Measurements from ENCODE around the gene CCDC3. TPM values are rescaled to one million over a fixed set of nuclear protein-coding genes. Genes with fewer than 3 reads are reported as not detected.

The CCDC3 gene
- total and polyA plus RNA-seq, 2 of the 8 experiments (the other 6 are each of a cell fraction or from before 2014, with no cell fraction given), result 3.4 to 3.7 TPM

DNA sequence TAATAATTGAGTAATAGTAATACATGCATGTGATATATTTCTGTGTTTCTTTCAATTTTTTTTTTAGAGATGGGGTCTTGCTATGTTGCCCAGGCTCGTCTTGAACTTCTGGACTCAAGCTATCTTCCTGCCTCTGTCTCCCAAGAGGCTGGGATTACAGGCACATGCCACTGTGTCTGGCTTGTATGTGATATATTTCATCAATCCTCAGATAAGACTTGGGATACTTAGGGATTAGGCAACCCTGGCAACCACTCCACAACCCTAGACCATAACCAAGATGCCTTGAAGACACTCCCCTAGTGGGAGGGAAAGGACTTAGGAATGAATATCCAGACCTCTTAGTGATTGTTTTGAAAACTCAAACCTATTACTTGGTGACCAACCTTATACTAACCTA lies 154.8 kb downstream of the CCDC3 start:
- Histone ChIP-seq H2BK120ac (replicated peaks; ENCODE audit: low read depth, low read length) (no peak overlapping the region), H3K79me2 (ENCODE audit: control insufficient read depth in 1 of 2, insufficient read depth in 2 of 2, low read length in 2 of 2) (no peaks in the 10 kb centered on the region), H3K23ac (ENCODE audit: insufficient read length) (no peak overlapping the region), H2BK12ac (ENCODE audit: low read depth, low read length) (no peak overlapping the region), H2BK5ac (ENCODE audit: low read depth, low read length) (no peak overlapping the region), H3K18ac (ENCODE audit: extremely low read depth, low read length) (no peak overlapping the region), H2AK5ac (ENCODE audit: low read depth, low read length) (no peak overlapping the region), H3K4me2 (ENCODE audit: insufficient read depth in 1 of 2, low read depth in 2 of 2, low read length in 2 of 2) (no peak overlapping the region), H4K8ac (ENCODE audit: extremely low read depth, insufficient read depth, low read length) (no peak overlapping the region), H3K27ac (ENCODE audit: low read depth, low read length) (no peak overlapping the region), H3K9ac (replicated peaks in 1 of 4; ENCODE audit: extremely low read depth in 1 of 4, low read depth in 3 of 4, low read length in 3 of 4) (no peak overlapping the region), H3K4me1 (replicated peaks in 1 of 4; ENCODE audit: control insufficient read depth in 3 of 4, insufficient read depth in 4 of 4, low read length in 3 of 4) (peaks cover 0 to 4% (median 0%) of the 10 kb centered on the region in 4 experiments; a peak in 1 of 7 replicates), H3K36me3 (ENCODE audit: control insufficient read depth in 2 of 4, insufficient read depth in 4 of 4, low read length in 3 of 4) (no peaks in the 10 kb centered on the region), H4K20me1 (replicated peaks in 1 of 2; ENCODE audit: control insufficient read depth in 1 of 2, insufficient read depth in 2 of 2, low read length in 2 of 2) (no peaks in the 10 kb centered on the region), H3K4ac (replicated peaks; ENCODE audit: insufficient read length, low read depth, low read length) (no peak overlapping the region), H3K56ac (replicated peaks; ENCODE audit: insufficient read length, low read depth, low read length) (no peak overlapping the region), H3K14ac (ENCODE audit: insufficient read length) (no peak overlapping the region), H4K5ac (ENCODE audit: insufficient read length, low read depth, low read length) (no peak overlapping the region), H3K23me2 (ENCODE audit: low read depth, low read length) (no peaks in the 10 kb centered on the region), H2BK15ac (ENCODE audit: low read length) (no peak overlapping the region), H3K27me3 (replicated peaks in 1 of 4; ENCODE audit: control insufficient read depth in 3 of 4, extremely low read depth in 1 of 4, insufficient read depth in 3 of 4, low read length in 3 of 4) (no peaks in the 10 kb centered on the region), H2BK20ac (ENCODE audit: low read length) (no peak overlapping the region), H2AFZ (ENCODE audit: low read length) (no peak overlapping the region), H3K9me3 (ENCODE audit: insufficient read depth in 2 of 2, low read depth in 1 of 2, low read length in 1 of 2) (no peaks in the 10 kb centered on the region), H3K4me3 (ENCODE audit: extremely low read depth in 1 of 4, insufficient read depth in 2 of 4, low read depth in 3 of 4, low read length in 4 of 4) (no peak overlapping the region), H3K79me1 (ENCODE audit: low read depth, low read length) (no peaks in the 10 kb centered on the region), H4K91ac (replicated peaks; ENCODE audit: insufficient read length, low read length) (no peak overlapping the region)
- 94% methylated on average over 1 of the region's 1 CpG; no CpG with 5 or more reads in 1 of the 2 experiments for WGBS, 2 experiments (ENCODE audit: extremely low coverage in 1 of 2, insufficient coverage in 1 of 2, insufficient read length in 1 of 2, insufficient replicate concordance in 2 of 2, low coverage in 1 of 2, low lambda C conversion rate in 2 of 2, missing lambda C conversion rate in 1 of 2)
- FAIRE-seq (no peak), DNase-seq (ENCODE audit: low read depth in 1 of 2, low spot score in 2 of 2) (no peak)
- TF ChIP-seq POLR2AphosphoS5 (IDR thresholded peaks at IDR 0.05; ENCODE audit: low read depth, low read length) (no peak), RXRA (IDR thresholded peaks at IDR 0.05; ENCODE audit: insufficient read depth, low read depth, low read length) (no peak), MAFK (IDR thresholded peaks at IDR 0.05; ENCODE audit: low read depth, low read length) (no peak)
- ChIA-PET POLR2A (ENCODE audit: partially characterized antibody) (no interaction called here), CTCF (ENCODE audit: partially characterized antibody) (interaction anchor here (0.6 to 5.3 kb wide), 24 partner anchors 9 to 965 kb away, joined by 3 to 38 read pairs (median 4); no protein-coding TSS in a partner anchor)

Small RNA genes within 50 kb of the gene (small RNA-seq; reads per million reads assigned to genes)
- not detected for gene RNA5SP300 (ENCODE audit: insufficient read depth)

Other genes starting within 250 kb of the CCDC3 start
- gene OPTN, start 98.5 kb upstream of the CCDC3 start, total RNA-seq (2021; fragmentation: NEBNext Ultra II Directional; extraction: Animal tissue kit (Norgen Biotek cat#: 25700)), result 17.7 and 20.1 TPM in 2 replicates
- 4.8 and 7.2 TPM in 2 replicates for gene OPTN, start 98.5 kb upstream of the CCDC3 start, polyA plus RNA-seq (2011; rRNA removed)
- 59.0 and 60.3 TPM in 2 replicates for gene MCM10, start 159.8 kb upstream of the CCDC3 start, total RNA-seq (2021; fragmentation: NEBNext Ultra II Directional; extraction: Animal tissue kit (Norgen Biotek cat#: 25700))
- gene MCM10, start 159.8 kb upstream of the CCDC3 start, polyA plus RNA-seq (2011; rRNA removed), result 6.8 and 9.8 TPM in 2 replicates
- gene UCMA, start 232.7 kb upstream of the CCDC3 start, total RNA-seq (2021; fragmentation: NEBNext Ultra II Directional; extraction: Animal tissue kit (Norgen Biotek cat#: 25700)), result 4.1 and 4.6 TPM in 2 replicates
- 1.2 and 1.8 TPM in 2 replicates for gene UCMA, start 232.7 kb upstream of the CCDC3 start, polyA plus RNA-seq (2011; rRNA removed)

All from H1 (cell line).